ENCODE data around the gene CAMK1D.

- no peak for TF ChIP-seq CTCF (IDR thresholded peaks at IDR 0.05; ENCODE audit: low read length)
- TF ChIP-seq EZH2phosphoT487 (IDR thresholded peaks at IDR 0.05; ENCODE audit: low read length): no peak
Observed at GRCh38 chr10:12800302-12800701, 451.0 kb downstream of the CAMK1D start.
